Activated B cell treated with CpG ODN at 0.5 μM for 24 hours (primary cell): ENCODE measurements around the gene AKR1D1. TPM values are rescaled to one million over a fixed set of nuclear protein-coding genes. Genes with fewer than 3 reads are reported as not detected.

Experiments used
- ATAC-seq: fragments of 200-7000 bp; cut with Tn5 transposase; one replicate; pipeline ENCODE4 v1.10.0; 2021; ENCODE audit warnings: low read depth, mild to moderate bottlenecking, moderate library complexity
- CTCF ChIA-PET: fragments of 350-600 bp; sonication (Branson Sonifier 250); formaldehyde crosslinking; loops from one replicate; lab custom pipeline; 2021; ENCODE audit warnings: antibody characterized with exemption; lab: Charles Lee
- POLR2A ChIA-PET: fragments of 350-600 bp; sonication (Branson Sonifier 250); formaldehyde crosslinking; loops from one replicate; lab custom pipeline; 2021; ENCODE audit warnings: antibody characterized with exemption; lab: Charles Lee
- DNase-seq: peaks from one replicate; pipeline ENCODE4 v3.0.0; 2022
- H3K27ac Mint-ChIP-seq: one replicate; pipeline ENCODE4 v1.8.0; 2020; ENCODE audit warnings: mixed read lengths
- H3K27me3 Mint-ChIP-seq: one replicate; pipeline ENCODE4 v1.8.0; 2021; ENCODE audit warnings: mixed read lengths
- H3K36me3 Mint-ChIP-seq: one replicate; pipeline ENCODE4 v1.8.0; 2021; ENCODE audit warnings: low read depth, mixed read lengths
- H3K4me1 Mint-ChIP-seq: one replicate; pipeline ENCODE4 v1.8.0; 2021; ENCODE audit warnings: mixed read lengths
- H3K4me3 Mint-ChIP-seq: one replicate; pipeline ENCODE4 v1.8.0; 2020; ENCODE audit warnings: mild to moderate bottlenecking, mixed read lengths
- H3K9me3 Mint-ChIP-seq: one replicate; pipeline ENCODE4 v1.8.0; 2020; ENCODE audit warnings: mixed read lengths
- CTCF ChIP-seq: fragments of 200-600 bp; IDR thresholded peaks from one replicate; pipeline ENCODE4 v1.8.0; 2022; ENCODE audit warnings: antibody characterized with exemption, mild to moderate bottlenecking
- intact Hi-C: fragments of 100-400 bp; cut with micrococcal nuclease; formaldehyde crosslinking; loops from one replicate; pipeline ENCODE4 v1.15.1; 2024
- total RNA-seq: library from RNA; stranded (reverse); gene quantifications from 2 replicates; pipeline ENCODE4 v1.2.3, GENCODE V29; 2022

Gene AKR1D1
- total RNA-seq: not detected in 2 replicates

- intact Hi-C loops: no loop called here
- H3K36me3 Mint-ChIP-seq: no peaks in the 10 kb centered on the region
- ChIA-PET CTCF (no interaction called here), POLR2A (no interaction called here)
- ATAC-seq (no peak), DNase-seq (no peak)
- H3K4me3 Mint-ChIP-seq: no peak within 1 kb of the TSS
- no peak for TF ChIP-seq CTCF
- peak within 1 kb of the TSS; percentile 67 for H3K27ac Mint-ChIP-seq
- peaks cover 8% of the 10 kb centered on the region for H3K9me3 Mint-ChIP-seq
- peaks cover 29% of the 10 kb centered on the region for H3K4me1 Mint-ChIP-seq
- H3K27me3 Mint-ChIP-seq: no peaks in the 10 kb centered on the region
These were observed at the start of gene AKR1D1 for GRCh38 chr7:138076196-138076595. TSS of gene AKR1D1 (plus strand) at chr7:138076459. CDS start at chr7:138076519, 60 bp downstream.

GRCh38 chr7:138027100-138027499 lies 49.2 kb upstream of the AKR1D1 start:
- no peak overlapping the region for H3K4me3 Mint-ChIP-seq
- intact Hi-C loops: no loop called here
- no peaks in the 10 kb centered on the region for H3K27me3 Mint-ChIP-seq
- H3K27ac Mint-ChIP-seq: peak overlapping the region; percentile 54
- ATAC-seq (no peak), DNase-seq (no peak)
- H3K9me3 Mint-ChIP-seq: peaks cover 7% of the 10 kb centered on the region
- H3K36me3 Mint-ChIP-seq: peaks cover 4% of the 10 kb centered on the region
- peaks cover 80% of the 10 kb centered on the region for H3K4me1 Mint-ChIP-seq
- TF ChIP-seq CTCF: no peak
- ChIA-PET CTCF (interaction anchor here (0.6 to 2.2 kb wide), 4 partner anchors 9 to 26 kb away, joined by 3 to 6 read pairs (median 4); partner anchors contain the start of gene CREB3L2), POLR2A (interaction anchor here (0.6 to 1.1 kb wide), 2 partner anchors 12 to 86 kb away, joined by 3 to 6 read pairs; no protein-coding TSS in a partner anchor)

GRCh38 chr7:138029126-138029525 lies 47.1 kb upstream of the AKR1D1 start:
- Mint-ChIP-seq H3K27ac (peak overlapping the region; percentile 62), H3K36me3 (peaks cover 4% of the 10 kb centered on the region), H3K4me3 (peak overlapping the region; percentile 5), H3K9me3 (peaks cover 7% of the 10 kb centered on the region), H3K4me1 (peaks cover 86% of the 10 kb centered on the region), H3K27me3 (no peaks in the 10 kb centered on the region)
- no peak for DNase-seq
- intact Hi-C loops: no loop called here
- CTCF ChIA-PET: interaction anchor here (0.6 kb wide), 1 partner anchor 125 kb away, joined by 3 read pairs; no protein-coding TSS in a partner anchor
- TF ChIP-seq CTCF: no peak
- POLR2A ChIA-PET: interaction anchor here (0.6 to 1.0 kb wide), 2 partner anchors 12 to 27 kb away, joined by 3 to 5 read pairs; partner anchors contain the start of gene CREB3L2
- ATAC-seq: no peak

- peak overlapping the region; percentile 70 for H3K27ac Mint-ChIP-seq
- intact Hi-C loops: no loop called here
- no peak for TF ChIP-seq CTCF
- CTCF ChIA-PET: no interaction called here
- H3K27me3 Mint-ChIP-seq: no peaks in the 10 kb centered on the region
- H3K4me1 Mint-ChIP-seq: peaks cover 89% of the 10 kb centered on the region
- DNase-seq (no peak), ATAC-seq (no peak)
- peaks cover 7% of the 10 kb centered on the region for H3K9me3 Mint-ChIP-seq
- H3K36me3 Mint-ChIP-seq: peaks cover 4% of the 10 kb centered on the region
- no peak overlapping the region for H3K4me3 Mint-ChIP-seq
- POLR2A ChIA-PET: no interaction called here
These were observed 46.3 kb upstream of the AKR1D1 start for GRCh38 chr7:138029941-138030340.

- peaks cover 84% of the 10 kb centered on the region for H3K4me1 Mint-ChIP-seq
- no peak for ATAC-seq
- no peak for TF ChIP-seq CTCF
- ChIA-PET POLR2A (no interaction called here), CTCF (no interaction called here)
- H3K4me3 Mint-ChIP-seq: no peak overlapping the region
- intact Hi-C loops: no loop called here
- no peak for DNase-seq
- no peaks in the 10 kb centered on the region for H3K27me3 Mint-ChIP-seq
- H3K36me3 Mint-ChIP-seq: peaks cover 3% of the 10 kb centered on the region
- peaks cover 5% of the 10 kb centered on the region for H3K9me3 Mint-ChIP-seq
- H3K27ac Mint-ChIP-seq: peak overlapping the region; percentile 70
These were observed 45.4 kb upstream of the AKR1D1 start for GRCh38 chr7:138030679-138031351.
